IMR-90 (cell line): ENCODE measurements around the gene QKI.

ENCODE experiments used
- RFX5 ChIP-seq: IDR thresholded peaks from 2 replicates; pipeline ENCODE4 v1.8.0; 2012; ENCODE audit warnings: low read depth, mild to moderate bottlenecking, low read length, moderate library complexity
- TF ChIP-seq, protein P1 (sequence below): conservative IDR thresholded peaks from 2 replicates; pipeline ENCODE4 v1.5.1; 2012; ENCODE audit warnings: mild to moderate bottlenecking, low read depth, low read length, improper control_type of control experiment

DNA sequence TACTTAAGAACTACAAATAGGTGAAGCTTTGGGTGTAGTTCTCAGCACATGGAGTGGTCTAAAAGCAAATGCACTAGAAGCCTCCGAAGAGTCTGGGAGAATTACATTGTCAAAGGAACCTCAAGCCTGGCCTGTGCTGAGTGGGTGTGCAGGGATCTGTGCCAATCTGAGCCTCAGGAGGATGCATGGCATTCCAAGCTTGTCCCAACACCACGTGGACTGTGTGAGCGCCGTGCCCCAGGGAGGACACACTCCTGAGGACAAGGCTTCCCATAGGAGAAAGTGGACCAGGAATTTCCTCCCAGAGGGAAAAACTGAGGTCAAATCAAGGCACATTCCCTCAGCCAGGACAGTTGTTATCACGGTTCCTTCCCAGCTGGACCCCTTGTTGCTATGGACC, 185.8 kb downstream of the QKI start:
- no peak for TF ChIP-seq RFX5
- TF ChIP-seq, protein P1, sequence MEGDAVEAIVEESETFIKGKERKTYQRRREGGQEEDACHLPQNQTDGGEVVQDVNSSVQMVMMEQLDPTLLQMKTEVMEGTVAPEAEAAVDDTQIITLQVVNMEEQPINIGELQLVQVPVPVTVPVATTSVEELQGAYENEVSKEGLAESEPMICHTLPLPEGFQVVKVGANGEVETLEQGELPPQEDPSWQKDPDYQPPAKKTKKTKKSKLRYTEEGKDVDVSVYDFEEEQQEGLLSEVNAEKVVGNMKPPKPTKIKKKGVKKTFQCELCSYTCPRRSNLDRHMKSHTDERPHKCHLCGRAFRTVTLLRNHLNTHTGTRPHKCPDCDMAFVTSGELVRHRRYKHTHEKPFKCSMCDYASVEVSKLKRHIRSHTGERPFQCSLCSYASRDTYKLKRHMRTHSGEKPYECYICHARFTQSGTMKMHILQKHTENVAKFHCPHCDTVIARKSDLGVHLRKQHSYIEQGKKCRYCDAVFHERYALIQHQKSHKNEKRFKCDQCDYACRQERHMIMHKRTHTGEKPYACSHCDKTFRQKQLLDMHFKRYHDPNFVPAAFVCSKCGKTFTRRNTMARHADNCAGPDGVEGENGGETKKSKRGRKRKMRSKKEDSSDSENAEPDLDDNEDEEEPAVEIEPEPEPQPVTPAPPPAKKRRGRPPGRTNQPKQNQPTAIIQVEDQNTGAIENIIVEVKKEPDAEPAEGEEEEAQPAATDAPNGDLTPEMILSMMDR = no peak
